GM04503 (cell line): ENCODE measurements around the gene S100A5.

ENCODE experiments used
- DNase-seq: peaks from one replicate; pipeline ENCODE4 v3.0.0-alpha.2; 2012; ENCODE audit warnings: low read depth

Gene S100A5

GRCh38 chr1:153507926-153508583 is 32.7 kb downstream of the S100A5 start:
- no peak for DNase-seq

- DNase-seq = peak; percentile 70
Observed at GRCh38 chr1:153506831-153507413, 33.8 kb downstream of the S100A5 start.

GRCh38 chr1:153506386-153506785 is 34.3 kb downstream of the S100A5 start:
- no peak for DNase-seq

- DNase-seq = no peak
Observed at GRCh38 chr1:153505576-153505975, 35.2 kb downstream of the S100A5 start.

GRCh38 chr1:153503766-153504165 is 37.0 kb downstream of the S100A5 start:
- DNase-seq = no peak

GRCh38 chr1:153498746-153499145 is 42.0 kb downstream of the S100A5 start:
- no peak for DNase-seq

- DNase-seq = no peak
Observed at GRCh38 chr1:153495536-153495935, 45.2 kb downstream of the S100A5 start.

- no peak for DNase-seq
Observed at GRCh38 chr1:153494976-153495535, 45.7 kb downstream of the S100A5 start.

GRCh38 chr1:153493343-153493960 is 47.3 kb downstream of the S100A5 start:
- no peak for DNase-seq

- peak; percentile 85 for DNase-seq
Observed at GRCh38 chr1:153490272-153491051, 50.3 kb downstream of the S100A5 start.

- DNase-seq = no peak
Observed at GRCh38 chr1:153488731-153489130, 52.0 kb downstream of the S100A5 start.

- DNase-seq = no peak
Observed at GRCh38 chr1:153487707-153488106, 53.0 kb downstream of the S100A5 start.
